Naive thymus-derived CD8-positive, alpha-beta T cell (primary cell): ENCODE measurements around the gene ENPP1. TPM values are rescaled to one million over a fixed set of nuclear protein-coding genes. Genes with fewer than 3 reads are reported as not detected.
"Not testable (repeated sequence)": the region's sequence is repeated elsewhere in the genome, so short reads cannot be mapped to it uniquely, and the experiment has no call there.

Experiments
- ATAC-seq, 2 donors: fragments of 150-1000 bp; cut with Tn5 transposase in 1 of 2; sonication (Bioruptor Pico), chemical (Tn5 transposase) in 1 of 2; 1 replicate in 1 of 2; 2 replicates in 1 of 2; pipeline ENCODE4 v1.10.0; 2021; ENCODE audit warnings: mild to moderate bottlenecking in 2 of 2, moderate library complexity in 2 of 2
- POLR2A ChIA-PET: fragments of 350-600 bp; sonication (Branson Sonifier 250); formaldehyde crosslinking; loops from one replicate; lab custom pipeline; 2021; ENCODE audit warnings: antibody characterized with exemption; lab: Charles Lee
- DNase-seq, 10 donors: peaks; one replicate each; pipeline versions ENCODE4 v3.0.0 to v3.0.0-alpha.2; 2020 to 2022
- H3K27ac Mint-ChIP-seq, 10 donors: one replicate each; pipeline ENCODE4 v1.8.0; 2020 to 2022; ENCODE audit warnings: mild to moderate bottlenecking in 10 of 10, mixed read lengths in 10 of 10, moderate library complexity in 4 of 10, inconsistent platforms in 1 of 10
- H3K27me3 Mint-ChIP-seq, 5 donors: one replicate each; pipeline ENCODE4 v1.8.0; 2021 to 2022; ENCODE audit warnings: mixed read lengths in 5 of 5
- H3K36me3 Mint-ChIP-seq, 3 donors: one replicate each; pipeline ENCODE4 v1.8.0; 2020 to 2022; ENCODE audit warnings: mixed read lengths in 3 of 3, mild to moderate bottlenecking in 2 of 3, inconsistent platforms in 1 of 3
- H3K4me1 Mint-ChIP-seq, 4 donors: one replicate each; pipeline ENCODE4 v1.8.0; 2021 to 2022; ENCODE audit warnings: mixed read lengths in 4 of 4
- H3K4me3 Mint-ChIP-seq, 10 donors: one replicate each; pipeline ENCODE4 v1.8.0; 2020 to 2022; ENCODE audit warnings: mild to moderate bottlenecking in 10 of 10, mixed read lengths in 10 of 10, moderate library complexity in 6 of 10, inconsistent platforms in 1 of 10
- H3K9me3 Mint-ChIP-seq, 9 donors: one replicate each; pipeline ENCODE4 v1.8.0; 2020 to 2022; ENCODE audit warnings: mixed read lengths in 9 of 9, mild to moderate bottlenecking in 3 of 9, inconsistent platforms in 1 of 9, moderate library complexity in 1 of 9
- polyA plus RNA-seq, 3 donors: library from polyadenylated mRNA; unstranded; fragments of 300-500 nt; fragmentation: Illumina TruSeq; gene quantifications; one replicate each; pipeline ENCODE4 v1.2.3, GENCODE V29; 2021
- total RNA-seq, 8 experiments: library from RNA in 2 of 8; stranded (reverse) in 2 of 8; gene quantifications; one replicate each; pipeline ENCODE4 v1.2.3 and lab custom pipeline; 2021 to 2026

ENPP1 gene
- total and polyA plus RNA-seq, 5 experiments from 2014 or later = 0.11 to 0.47 TPM; not detected in 3

- POLR2A ChIA-PET = no interaction called here
- no peak overlapping the region for H3K4me3 Mint-ChIP-seq
- H3K36me3 Mint-ChIP-seq = no peaks in the 10 kb centered on the region
- peaks cover 14 to 51% (median 23%) of the 10 kb centered on the region in 5 donors for H3K27me3 Mint-ChIP-seq
- H3K9me3 Mint-ChIP-seq = peaks cover 0 to 4% (median 0%) of the 10 kb centered on the region in 9 donors
- H3K4me1 Mint-ChIP-seq = no peaks in the 10 kb centered on the region
- DNase-seq (no peak), ATAC-seq (no peak)
- no peak overlapping the region for H3K27ac Mint-ChIP-seq
Observed at GRCh38 chr6:131840936-131841583, 33.2 kb downstream of the ENPP1 start.

GRCh38 chr6:131843768-131844167, 35.9 kb downstream of the ENPP1 start:
- H3K27ac Mint-ChIP-seq = no peak overlapping the region
- no peak overlapping the region for H3K4me3 Mint-ChIP-seq
- POLR2A ChIA-PET = no interaction called here
- ATAC-seq (no peak), DNase-seq (no peak)
- no peaks in the 10 kb centered on the region for H3K36me3 Mint-ChIP-seq
- H3K9me3 Mint-ChIP-seq = peaks cover 0 to 5% (median 0%) of the 10 kb centered on the region in 9 donors
- H3K4me1 Mint-ChIP-seq = no peaks in the 10 kb centered on the region
- peaks cover 19 to 41% (median 24%) of the 10 kb centered on the region in 5 donors for H3K27me3 Mint-ChIP-seq

- H3K27me3 Mint-ChIP-seq = peaks cover 19 to 41% (median 24%) of the 10 kb centered on the region in 5 donors
- no peak overlapping the region for H3K4me3 Mint-ChIP-seq
- H3K4me1 Mint-ChIP-seq = no peaks in the 10 kb centered on the region
- H3K36me3 Mint-ChIP-seq = no peaks in the 10 kb centered on the region
- ATAC-seq (no peak), DNase-seq (no peak)
- peaks cover 0 to 5% (median 0%) of the 10 kb centered on the region in 9 donors for H3K9me3 Mint-ChIP-seq
- POLR2A ChIA-PET = no interaction called here
- no peak overlapping the region for H3K27ac Mint-ChIP-seq
Observed at GRCh38 chr6:131844243-131844841, 36.5 kb downstream of the ENPP1 start.

- Mint-ChIP-seq H3K4me1 (no peaks in the 10 kb centered on the region), H3K9me3 (peaks cover 0 to 5% (median 0%) of the 10 kb centered on the region in 9 donors), H3K27me3 (peaks cover 21 to 41% (median 24%) of the 10 kb centered on the region in 5 donors), H3K36me3 (no peaks in the 10 kb centered on the region), H3K27ac (no peak overlapping the region), H3K4me3 (no peak overlapping the region)
- POLR2A ChIA-PET = interaction anchor here (0.6 kb wide), 1 partner anchor 967 kb away, joined by 4 read pairs; no protein-coding TSS in a partner anchor
- no peak for ATAC-seq
- no peak for DNase-seq
Observed at GRCh38 chr6:131846023-131846663, 38.3 kb downstream of the ENPP1 start.

- peaks cover 21 to 41% (median 24%) of the 10 kb centered on the region in 5 donors for H3K27me3 Mint-ChIP-seq
- DNase-seq (no peak), ATAC-seq (no peak)
- H3K9me3 Mint-ChIP-seq = peaks cover 0 to 5% (median 0%) of the 10 kb centered on the region in 9 donors
- H3K4me3 Mint-ChIP-seq = no peak overlapping the region
- H3K36me3 Mint-ChIP-seq = no peaks in the 10 kb centered on the region
- H3K27ac Mint-ChIP-seq = no peak overlapping the region
- H3K4me1 Mint-ChIP-seq = no peaks in the 10 kb centered on the region
- POLR2A ChIA-PET = interaction anchor here (0.6 kb wide), 1 partner anchor 966 kb away, joined by 4 read pairs; no protein-coding TSS in a partner anchor
Observed at GRCh38 chr6:131846905-131847304, 39.1 kb downstream of the ENPP1 start.

GRCh38 chr6:131849799-131850198, 42.0 kb downstream of the ENPP1 start:
- no peaks in the 10 kb centered on the region for H3K4me1 Mint-ChIP-seq
- no peak overlapping the region for H3K27ac Mint-ChIP-seq

GRCh38 chr6:131851049-131851769, 43.4 kb downstream of the ENPP1 start:
- no peak for DNase-seq
- H3K27me3 Mint-ChIP-seq = peaks cover 5 to 9% (median 7%) of the 10 kb centered on the region in 5 donors
- H3K27ac Mint-ChIP-seq = no peak overlapping the region

More at GRCh38 chr6:131849799-131850198, 42.0 kb downstream of the ENPP1 start:
- peaks cover 0 to 5% (median 0%) of the 10 kb centered on the region in 9 donors for H3K9me3 Mint-ChIP-seq
- POLR2A ChIA-PET = no interaction called here
- peaks cover 10 to 17% (median 15%) of the 10 kb centered on the region in 5 donors for H3K27me3 Mint-ChIP-seq
- no peak for ATAC-seq
- no peak overlapping the region for H3K4me3 Mint-ChIP-seq
- no peak for DNase-seq
- no peaks in the 10 kb centered on the region for H3K36me3 Mint-ChIP-seq

GRCh38 chr6:131852200-131852599, 44.4 kb downstream of the ENPP1 start:
- ATAC-seq (no peak), DNase-seq (no peak)
- H3K9me3 Mint-ChIP-seq = peaks cover 0 to 2% (median 0%) of the 10 kb centered on the region in 9 donors
- POLR2A ChIA-PET = no interaction called here
- H3K36me3 Mint-ChIP-seq = no peaks in the 10 kb centered on the region
- H3K27ac Mint-ChIP-seq = no peak overlapping the region
- H3K4me1 Mint-ChIP-seq = no peaks in the 10 kb centered on the region
- H3K4me3 Mint-ChIP-seq = no peak overlapping the region
- H3K27me3 Mint-ChIP-seq = peaks cover 0 to 3% (median 3%) of the 10 kb centered on the region in 5 donors

More at GRCh38 chr6:131851049-131851769, 43.4 kb downstream of the ENPP1 start:
- Mint-ChIP-seq H3K4me1 (no peaks in the 10 kb centered on the region), H3K9me3 (peaks cover 0 to 2% (median 0%) of the 10 kb centered on the region in 9 donors), H3K36me3 (no peaks in the 10 kb centered on the region), H3K4me3 (no peak overlapping the region)
- ATAC-seq = no peak
- POLR2A ChIA-PET = no interaction called here

GRCh38 chr6:131854803-131855202, 47.0 kb downstream of the ENPP1 start:
- peaks cover 0 to 4% (median 2%) of the 10 kb centered on the region in 5 donors for H3K27me3 Mint-ChIP-seq
- H3K4me3 Mint-ChIP-seq = no peak overlapping the region
- POLR2A ChIA-PET = no interaction called here
- H3K9me3 Mint-ChIP-seq = peaks cover 0 to 2% (median 0%) of the 10 kb centered on the region in 9 donors
- H3K36me3 Mint-ChIP-seq = peaks cover 0 to 2% (median 0%) of the 10 kb centered on the region in 3 donors
- ATAC-seq = no peak
- H3K27ac Mint-ChIP-seq = no peak overlapping the region
- no peak for DNase-seq
- no peaks in the 10 kb centered on the region for H3K4me1 Mint-ChIP-seq

- H3K4me1 Mint-ChIP-seq = no peaks in the 10 kb centered on the region
- H3K9me3 Mint-ChIP-seq = peaks cover 0 to 2% (median 0%) of the 10 kb centered on the region in 9 donors
- H3K27ac Mint-ChIP-seq = no peak overlapping the region
- POLR2A ChIA-PET = no interaction called here
- peaks cover 0 to 2% (median 0%) of the 10 kb centered on the region in 3 donors for H3K36me3 Mint-ChIP-seq
- peaks cover 0 to 20% (median 8%) of the 10 kb centered on the region in 5 donors for H3K27me3 Mint-ChIP-seq
- DNase-seq (no peak), ATAC-seq (no peak)
- no peak overlapping the region for H3K4me3 Mint-ChIP-seq
Observed at GRCh38 chr6:131858765-131859415, 51.1 kb downstream of the ENPP1 start.

GRCh38 chr6:131859658-131860057, 51.8 kb downstream of the ENPP1 start:
- H3K27ac Mint-ChIP-seq, H3K4me3 Mint-ChIP-seq, H3K4me1 Mint-ChIP-seq, DNase-seq, POLR2A ChIA-PET, H3K36me3 Mint-ChIP-seq, ATAC-seq, H3K9me3 Mint-ChIP-seq: not testable (repeated sequence)
- peaks cover 0 to 20% (median 8%) of the 10 kb centered on the region in 5 donors for H3K27me3 Mint-ChIP-seq

- POLR2A ChIA-PET = no interaction called here
- Mint-ChIP-seq H3K27ac (no peak overlapping the region), H3K4me1 (no peaks in the 10 kb centered on the region), H3K9me3 (peaks cover 0 to 2% (median 0%) of the 10 kb centered on the region in 9 donors), H3K27me3 (peaks cover 0 to 25% (median 8%) of the 10 kb centered on the region in 5 donors), H3K36me3 (peaks cover 0 to 2% (median 0%) of the 10 kb centered on the region in 3 donors), H3K4me3 (no peak overlapping the region)
- no peak for ATAC-seq
- DNase-seq = no peak
Observed at GRCh38 chr6:131861381-131861780, 53.6 kb downstream of the ENPP1 start.
